Upper lobe of left lung (tissue), 6 donors: ENCODE data around the gene TIPARP. TPM values are rescaled to one million over a fixed set of nuclear protein-coding genes. Genes with fewer than 3 reads are reported as not detected.

ENCODE experiments used
- ATAC-seq, 2 donors: fragments of 200-7000 bp; cut with Tn5 transposase; one replicate each; pipeline ENCODE4 v1.9.1; 2022; ENCODE audit warnings: mild to moderate bottlenecking in 2 of 2, moderate library complexity in 2 of 2; ENCODE audit not compliant: low FRiP score in 2 of 2
- DNase-seq, 2 donors: peaks; one replicate each; pipeline ENCODE4 v3.0.0-alpha.2; 2019 to 2020
- H3K27ac ChIP-seq, 4 donors: fragments of 200-600 bp; sonication (generic); one replicate each; pipeline ENCODE4 v1.5.1; 2016 to 2019
- H3K27me3 ChIP-seq, 4 donors: fragments of 200-600 bp; sonication (generic); one replicate each; pipeline ENCODE4 v1.5.1; 2017 to 2019
- H3K36me3 ChIP-seq, 4 donors: fragments of 200-600 bp; sonication (generic); one replicate each; pipeline ENCODE4 v1.5.1; 2016 to 2019
- H3K4me1 ChIP-seq, 4 donors: fragments of 200-600 bp; sonication (generic); one replicate each; pipeline ENCODE4 v1.5.1; 2018 to 2019
- H3K4me3 ChIP-seq, 4 donors: fragments of 200-600 bp; sonication (generic); one replicate each; pipeline ENCODE4 v1.5.1; 2017 to 2019; ENCODE audit warnings: mild to moderate bottlenecking in 2 of 4, moderate library complexity in 1 of 4
- H3K9me3 ChIP-seq, 4 donors: fragments of 200-600 bp; sonication (generic); one replicate each; pipeline ENCODE4 v1.5.1; 2018 to 2019
- EP300 ChIP-seq, 4 donors: sonication (generic); formaldehyde crosslinking; IDR thresholded peaks; one replicate each; pipeline ENCODE4 v1.5.1; 2017; ENCODE audit warnings: antibody characterized with exemption in 4 of 4, control low read depth in 2 of 4
- POLR2A ChIP-seq, 4 donors: fragments of 450-650 bp; IDR thresholded peaks; one replicate each; pipeline ENCODE4 v1.5.1; 2016 to 2017; ENCODE audit warnings: antibody characterized with exemption in 4 of 4, mild to moderate bottlenecking in 2 of 4
- POLR2AphosphoS5 ChIP-seq, 2 donors: sonication (generic); formaldehyde crosslinking; IDR thresholded peaks; one replicate each; pipeline ENCODE4 v1.5.1; 2017; ENCODE audit warnings: antibody characterized with exemption in 2 of 2
- WGBS, 2 donors: methylation state at CpG; one replicate each; pipeline ENCODE4 v1.1.5; 2017 to 2018; 5-methylcytosine and 5-hydroxymethylcytosine counted together
- total RNA-seq, 6 donors: library from RNA; depleted of rRNA in 4 of 6; stranded (reverse); fragments of >200 nt in 4 of 6; gene quantifications; one replicate each; pipeline versions ENCODE4 v1.1.0 to v1.2.1, GENCODE V29; 2016 to 2021
- TF ChIP-seq, protein P1 (sequence below), 6 experiments: fragments of 450-650 bp in 4 of 6; fragments of 200-600 bp in 2 of 6; sonication (generic) in 2 of 6; IDR thresholded peaks; one replicate each; pipeline ENCODE4 v1.5.1; 2016 to 2019; ENCODE audit warnings: antibody characterized with exemption in 6 of 6
- donor health status: DM: no; HTN: no; CAD: no; lungs with moderate emphysema.
- donor health status: DM: no; HTN: yes; CAD: no; lungs with severe emphysema.

TIPARP gene
- total RNA-seq, 6 donors from 2014 or later: 21.5 to 84.7 (median 50.6) TPM

DNA sequence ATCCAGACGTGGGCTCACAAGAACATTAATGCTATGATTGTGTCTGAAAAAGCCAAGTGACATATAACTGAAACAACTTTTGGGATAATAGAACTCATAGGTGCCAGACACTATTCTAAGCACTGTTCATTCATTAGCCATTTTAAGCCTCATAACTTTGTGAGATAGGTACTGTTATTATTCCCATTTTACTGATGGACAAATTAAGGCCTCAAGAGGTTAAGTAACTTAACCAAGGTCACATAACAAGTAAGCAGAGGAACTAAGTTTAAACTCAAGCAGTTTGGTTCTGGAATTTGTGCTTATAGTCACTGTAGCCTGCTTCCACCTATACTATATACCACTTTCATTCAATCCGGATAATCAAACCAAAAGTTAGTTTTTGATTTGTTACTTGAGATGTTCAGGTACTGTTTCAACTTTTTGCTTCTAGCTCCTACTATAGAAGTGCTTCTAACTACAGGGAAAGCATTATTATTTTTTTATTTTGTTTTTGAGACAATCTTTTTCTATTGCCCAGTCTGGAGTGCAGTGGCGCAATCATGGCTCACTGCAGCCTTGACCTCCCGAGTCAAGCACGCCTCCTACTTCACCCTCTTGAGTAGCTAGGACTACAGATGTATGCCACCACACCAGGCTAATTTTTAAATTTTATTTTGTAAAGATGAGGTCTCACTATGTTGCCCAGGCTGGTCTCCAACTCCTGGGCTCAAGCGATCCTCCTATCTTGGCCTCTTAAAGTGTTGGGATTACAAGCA is 41.9 kb downstream of the TIPARP start:
- 65 to 76% methylated on average over 6 of the region's 6 CpGs for WGBS, 2 donors

DNA sequence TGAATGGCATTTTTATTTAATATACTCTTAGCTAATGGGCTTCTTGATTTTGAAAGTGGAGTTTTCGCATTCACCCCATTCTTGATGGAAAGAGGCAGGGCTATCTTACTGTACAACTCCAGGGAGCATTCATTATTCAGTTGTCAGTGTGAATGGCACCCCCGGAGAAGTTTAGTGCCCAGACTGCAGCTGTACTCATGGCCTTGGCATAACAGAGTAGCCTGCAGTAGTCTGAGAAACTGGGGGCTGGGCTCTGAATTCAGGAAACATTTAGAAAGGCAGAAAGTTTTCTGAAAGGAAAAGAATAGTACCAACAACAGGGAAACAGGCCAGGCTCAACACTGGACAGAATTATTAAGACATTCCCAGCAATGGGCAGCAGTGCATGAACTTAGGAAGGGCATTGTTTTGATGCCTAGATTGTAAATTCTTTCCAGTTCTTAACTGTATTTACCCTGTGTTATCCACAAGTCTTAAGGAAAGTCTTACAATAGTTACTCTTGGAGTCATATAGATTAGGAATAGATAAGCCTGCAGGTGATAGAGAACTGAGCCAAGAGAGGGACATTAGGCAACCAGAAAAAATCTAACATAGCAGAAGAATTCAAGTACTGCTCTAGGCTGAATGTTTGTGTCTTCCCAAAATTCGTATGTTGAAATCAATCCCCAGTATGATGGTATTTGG is 44.4 kb downstream of the TIPARP start:
- Histone ChIP-seq H3K27me3 (no peaks in the 10 kb centered on the region), H3K36me3 (no peaks in the 10 kb centered on the region), H3K27ac (no peak overlapping the region), H3K4me1 (no peaks in the 10 kb centered on the region), H3K9me3 (no peaks in the 10 kb centered on the region), H3K4me3 (no peak overlapping the region)
- TF ChIP-seq, protein P1, sequence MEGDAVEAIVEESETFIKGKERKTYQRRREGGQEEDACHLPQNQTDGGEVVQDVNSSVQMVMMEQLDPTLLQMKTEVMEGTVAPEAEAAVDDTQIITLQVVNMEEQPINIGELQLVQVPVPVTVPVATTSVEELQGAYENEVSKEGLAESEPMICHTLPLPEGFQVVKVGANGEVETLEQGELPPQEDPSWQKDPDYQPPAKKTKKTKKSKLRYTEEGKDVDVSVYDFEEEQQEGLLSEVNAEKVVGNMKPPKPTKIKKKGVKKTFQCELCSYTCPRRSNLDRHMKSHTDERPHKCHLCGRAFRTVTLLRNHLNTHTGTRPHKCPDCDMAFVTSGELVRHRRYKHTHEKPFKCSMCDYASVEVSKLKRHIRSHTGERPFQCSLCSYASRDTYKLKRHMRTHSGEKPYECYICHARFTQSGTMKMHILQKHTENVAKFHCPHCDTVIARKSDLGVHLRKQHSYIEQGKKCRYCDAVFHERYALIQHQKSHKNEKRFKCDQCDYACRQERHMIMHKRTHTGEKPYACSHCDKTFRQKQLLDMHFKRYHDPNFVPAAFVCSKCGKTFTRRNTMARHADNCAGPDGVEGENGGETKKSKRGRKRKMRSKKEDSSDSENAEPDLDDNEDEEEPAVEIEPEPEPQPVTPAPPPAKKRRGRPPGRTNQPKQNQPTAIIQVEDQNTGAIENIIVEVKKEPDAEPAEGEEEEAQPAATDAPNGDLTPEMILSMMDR (IDR thresholded peaks at IDR 0.05): no peak
- TF ChIP-seq POLR2AphosphoS5 (IDR thresholded peaks at IDR 0.05): no peak
- TF ChIP-seq POLR2A (IDR thresholded peaks at IDR 0.05): no peak
- no peak for TF ChIP-seq EP300 (IDR thresholded peaks at IDR 0.05)
- ATAC-seq: no peak
- WGBS, 2 donors: 81 to 83% methylated on average over 3 of the region's 3 CpGs
- no peak for DNase-seq

More for the DNA sequence above, 41.9 kb downstream of the TIPARP start:
- no peak for TF ChIP-seq EP300 (IDR thresholded peaks at IDR 0.05)
- no peak for TF ChIP-seq POLR2AphosphoS5 (IDR thresholded peaks at IDR 0.05)
- TF ChIP-seq POLR2A (IDR thresholded peaks at IDR 0.05): no peak
- TF ChIP-seq, protein P1 (IDR thresholded peaks at IDR 0.05): no peak
- DNase-seq (peak in 1 of 2 donors; percentile 49), ATAC-seq (no peak)
- H3K4me1 ChIP-seq: no peaks in the 10 kb centered on the region
- no peak overlapping the region for H3K4me3 ChIP-seq
- H3K27ac ChIP-seq: no peak overlapping the region
- H3K27me3 ChIP-seq: no peaks in the 10 kb centered on the region
- H3K9me3 ChIP-seq: no peaks in the 10 kb centered on the region
- no peaks in the 10 kb centered on the region for H3K36me3 ChIP-seq

DNA sequence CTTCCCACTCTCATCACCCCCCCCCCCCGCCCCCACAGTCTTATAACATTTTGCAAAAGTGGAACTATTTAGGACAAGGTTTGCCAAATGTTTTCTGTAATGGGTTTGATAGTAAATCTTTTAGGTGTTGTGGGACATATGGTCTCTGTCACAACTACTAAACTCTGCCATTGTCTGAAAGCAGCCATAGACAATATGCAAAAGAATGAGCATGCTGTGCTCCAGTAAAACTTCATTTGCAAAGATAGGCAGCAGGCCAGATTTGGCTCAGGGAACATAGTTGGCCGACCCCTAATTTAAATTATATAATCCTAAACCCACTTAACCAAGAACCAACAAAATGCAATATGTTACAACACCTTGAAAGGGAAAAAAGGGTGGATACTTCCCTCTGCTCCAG is 46.4 kb downstream of the TIPARP start:
- ATAC-seq: no peak
- 61% methylated on average over 2 of the region's 2 CpGs for whole genome bisulfite sequencing, 2 donors
- Histone ChIP-seq H3K4me3 (no peak overlapping the region), H3K9me3 (no peaks in the 10 kb centered on the region), H3K36me3 (no peaks in the 10 kb centered on the region), H3K27ac (no peak overlapping the region), H3K27me3 (no peaks in the 10 kb centered on the region), H3K4me1 (no peaks in the 10 kb centered on the region)
- DNase-seq: no peak
- TF ChIP-seq POLR2A (IDR thresholded peaks at IDR 0.05): no peak

DNA sequence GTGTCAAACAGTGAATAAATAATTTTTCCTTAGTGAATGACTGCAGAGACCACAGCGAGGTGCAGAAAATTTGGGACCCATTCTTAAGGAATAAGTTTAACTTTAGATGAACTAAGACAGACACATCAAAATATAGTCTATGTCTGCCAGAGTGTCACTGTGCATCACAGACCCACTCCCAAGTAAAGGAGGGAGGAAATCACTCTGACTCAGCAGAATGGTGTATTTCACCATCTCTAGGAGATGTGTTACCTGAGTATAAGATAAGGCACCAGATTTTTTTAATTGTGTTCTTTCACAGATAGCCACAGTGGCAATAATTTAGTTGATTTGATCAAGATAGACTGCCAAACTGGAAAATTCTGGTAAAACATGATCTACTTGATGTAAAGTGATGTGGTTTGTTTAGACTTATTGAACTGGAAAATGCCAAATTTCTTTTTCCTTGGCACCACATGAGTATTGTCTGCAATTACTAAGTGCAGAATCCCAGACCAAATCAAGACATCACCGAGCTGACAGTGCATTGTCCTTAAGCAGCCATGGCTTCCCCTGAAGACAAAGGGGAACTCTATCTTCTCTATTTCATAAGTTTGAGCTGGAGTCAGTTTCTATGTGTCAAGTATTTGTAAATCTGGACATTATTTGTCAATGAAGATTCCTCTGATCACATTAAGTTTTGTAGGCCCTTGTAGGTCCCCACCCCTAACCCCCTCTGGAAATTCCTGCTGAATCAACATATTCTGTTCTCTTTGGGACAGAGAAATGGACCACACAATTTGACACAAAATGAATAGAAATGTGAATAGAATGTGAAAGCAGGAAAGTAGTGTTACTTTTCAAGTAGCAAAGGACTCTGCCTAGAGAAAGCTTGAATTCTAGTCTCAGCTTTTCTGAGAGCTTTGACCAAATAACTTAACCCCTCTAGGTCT is 47.6 kb downstream of the TIPARP start:
- 83 to 91% methylated on average over 2 of the region's 2 CpGs for WGBS, 2 donors

More for the DNA sequence above, 47.6 kb downstream of the TIPARP start:
- TF ChIP-seq, protein P1 (IDR thresholded peaks at IDR 0.05): no peak
- TF ChIP-seq POLR2A (IDR thresholded peaks at IDR 0.05): no peak
- no peak for TF ChIP-seq EP300 (IDR thresholded peaks at IDR 0.05)
- no peak for TF ChIP-seq POLR2AphosphoS5 (IDR thresholded peaks at IDR 0.05)
- H3K4me1 ChIP-seq: no peaks in the 10 kb centered on the region
- H3K9me3 ChIP-seq: no peaks in the 10 kb centered on the region
- no peaks in the 10 kb centered on the region for H3K27me3 ChIP-seq
- peak in 1 of 2 donors; percentile 40 for ATAC-seq
- H3K36me3 ChIP-seq: no peaks in the 10 kb centered on the region
- no peak overlapping the region for H3K4me3 ChIP-seq
- no peak for DNase-seq
- H3K27ac ChIP-seq: no peak overlapping the region
